HG02981 (cell line): ENCODE results near the gene GPR15LG.

ENCODE experiments used
- ATAC-seq: cut with Tn5 transposase; IDR thresholded peaks from one replicate; pipeline ENCODE4 v1.9.1; 2021; ENCODE audit warnings: mild to moderate bottlenecking, moderate library complexity; ENCODE audit not compliant: unreplicated experiment

Gene GPR15LG

DNA sequence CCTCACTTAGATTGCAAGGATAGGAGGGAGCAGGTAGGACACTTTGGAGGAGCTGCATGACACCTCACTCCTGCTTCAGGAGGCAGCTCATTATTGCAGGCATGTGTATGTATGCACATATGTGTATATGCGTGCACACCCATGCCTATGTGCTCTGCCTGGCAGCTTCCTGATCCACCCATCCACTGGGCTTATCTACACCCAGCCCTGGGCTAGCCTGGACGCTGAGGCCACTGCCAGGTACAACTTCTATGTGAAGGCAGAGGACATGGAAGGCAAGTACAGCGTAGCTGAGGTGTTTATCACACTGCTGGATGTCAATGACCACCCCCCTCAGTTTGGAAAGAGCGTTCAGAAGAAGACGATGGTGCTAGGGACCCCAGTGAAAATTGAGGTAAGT, 38.4 kb downstream of the GPR15LG start:
- no peak for ATAC-seq

DNA sequence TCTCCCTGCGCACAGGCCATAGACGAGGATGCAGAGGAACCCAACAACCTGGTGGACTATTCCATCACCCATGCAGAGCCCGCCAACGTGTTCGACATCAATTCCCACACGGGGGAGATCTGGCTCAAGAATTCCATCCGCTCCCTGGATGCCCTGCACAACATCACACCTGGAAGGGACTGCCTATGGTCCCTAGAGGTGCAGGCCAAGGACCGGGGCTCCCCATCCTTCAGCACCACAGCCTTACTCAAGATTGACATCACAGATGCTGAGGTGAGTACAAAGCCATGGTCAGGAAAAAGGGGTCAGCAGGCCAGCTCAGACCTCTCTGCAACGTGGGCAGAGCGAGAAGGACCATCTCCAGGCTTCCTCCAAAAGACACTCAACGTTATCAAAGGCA, 39.5 kb downstream of the GPR15LG start:
- ATAC-seq: no peak

DNA sequence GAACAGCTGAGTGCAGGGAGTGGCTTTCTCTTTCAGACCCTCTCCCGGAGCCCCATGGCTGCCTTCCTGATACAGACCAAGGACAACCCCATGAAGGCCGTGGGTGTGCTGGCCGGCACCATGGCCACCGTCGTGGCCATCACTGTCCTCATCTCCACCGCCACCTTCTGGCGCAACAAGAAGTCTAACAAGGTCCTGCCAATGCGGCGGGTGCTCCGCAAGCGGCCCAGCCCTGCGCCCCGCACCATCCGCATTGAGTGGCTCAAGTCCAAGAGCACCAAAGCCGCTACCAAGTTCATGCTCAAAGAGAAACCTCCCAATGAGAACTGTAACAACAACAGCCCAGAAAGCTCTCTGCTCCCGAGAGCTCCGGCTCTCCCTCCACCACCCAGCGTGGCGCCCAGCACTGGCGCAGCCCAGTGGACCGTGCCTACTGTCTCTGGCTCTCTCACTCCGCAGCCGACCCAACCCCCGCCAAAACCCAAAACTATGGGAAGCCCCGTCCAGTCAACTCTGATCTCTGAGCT, 40.5 kb downstream of the GPR15LG start:
- no peak for ATAC-seq

DNA sequence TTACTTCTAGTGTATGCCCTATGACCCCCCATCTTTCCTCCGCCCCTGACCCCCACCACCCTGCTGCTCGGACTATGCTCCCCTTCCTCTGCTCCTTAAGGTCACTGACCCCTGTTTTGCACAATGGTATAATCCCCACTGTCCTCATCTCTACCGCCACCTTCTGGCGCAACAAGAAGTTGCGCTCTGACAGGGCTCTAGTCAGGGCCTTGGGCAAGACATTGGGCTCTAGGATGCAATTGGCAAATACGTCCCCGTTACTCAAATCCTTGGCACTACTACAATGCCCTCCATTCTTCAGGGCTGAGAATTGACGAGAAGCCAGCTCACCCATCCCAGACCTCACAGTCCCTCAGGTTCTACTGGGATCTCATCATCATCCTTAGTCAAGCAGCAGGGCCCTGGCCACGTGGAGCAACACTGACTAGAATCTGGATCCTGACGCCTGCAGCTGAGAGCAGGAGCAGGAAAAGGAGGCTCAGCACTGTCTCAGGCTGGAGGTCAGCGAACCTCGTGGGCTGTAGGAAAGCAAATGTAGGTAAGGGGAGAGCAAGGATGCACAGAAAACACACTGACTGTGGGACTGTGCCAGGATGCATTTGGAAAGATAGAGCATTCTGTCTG, 41.1 kb downstream of the GPR15LG start:
- ATAC-seq: peak; percentile 93

DNA sequence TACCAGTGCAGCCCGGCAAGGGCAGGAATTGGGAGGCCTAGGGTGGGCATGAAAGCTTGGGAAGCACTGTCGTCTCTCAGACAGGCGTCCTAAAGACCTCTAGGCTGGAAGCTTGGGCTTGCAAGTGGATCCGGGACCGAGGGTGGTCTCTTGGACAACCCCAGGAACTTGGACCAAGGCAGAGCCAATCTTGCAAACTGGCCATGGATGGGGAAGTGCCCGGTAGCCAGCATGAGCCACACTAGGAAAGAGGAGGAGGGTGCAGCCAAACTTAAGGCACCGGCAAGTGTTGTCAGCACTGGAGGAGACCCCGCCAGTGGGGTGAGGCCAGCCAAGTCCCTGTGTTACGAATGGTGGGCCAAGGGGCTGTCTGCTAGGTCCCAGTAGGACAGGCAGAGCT, 43.2 kb downstream of the GPR15LG start:
- ATAC-seq: no peak

DNA sequence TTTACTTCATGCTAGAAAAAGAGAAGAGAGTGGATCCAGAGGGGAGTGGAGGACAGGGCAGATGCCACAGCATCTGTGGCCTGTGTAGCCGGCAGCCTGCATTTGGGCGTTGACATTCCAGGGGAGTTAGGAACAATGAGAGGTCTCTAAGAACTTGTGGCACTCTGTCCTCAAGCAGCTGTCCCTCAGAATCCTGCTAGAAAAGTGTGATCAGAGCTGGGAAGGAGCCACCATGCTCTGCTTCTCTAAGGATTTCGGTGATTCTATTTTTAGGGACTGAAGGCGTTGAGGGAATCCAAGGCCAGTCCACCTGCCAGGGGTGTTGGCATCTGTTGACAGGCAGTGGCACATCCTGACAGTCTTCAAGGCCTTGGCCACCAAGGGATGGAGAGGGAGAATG, 44.1 kb downstream of the GPR15LG start:
- no peak for ATAC-seq

DNA sequence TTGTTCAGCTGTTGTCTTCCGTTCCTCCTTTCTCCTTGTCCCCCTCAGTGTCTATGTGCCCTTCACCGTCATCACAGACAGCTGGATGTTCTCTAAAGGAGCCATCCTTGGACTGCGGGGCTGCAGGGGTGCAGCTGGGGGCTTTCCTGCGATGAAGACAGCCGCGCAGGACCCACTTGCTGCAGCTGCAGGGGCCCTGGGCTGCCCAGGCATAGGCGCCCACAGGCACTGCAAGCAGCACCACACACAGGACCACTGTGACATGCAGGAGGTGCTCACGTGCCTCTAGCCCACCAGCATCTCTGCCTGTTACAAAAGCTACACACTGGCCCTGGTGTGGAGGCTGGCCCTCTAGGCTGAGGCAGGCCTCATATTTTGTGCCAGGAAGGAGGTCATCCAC, 48.3 kb downstream of the GPR15LG start:
- ATAC-seq: no peak

DNA sequence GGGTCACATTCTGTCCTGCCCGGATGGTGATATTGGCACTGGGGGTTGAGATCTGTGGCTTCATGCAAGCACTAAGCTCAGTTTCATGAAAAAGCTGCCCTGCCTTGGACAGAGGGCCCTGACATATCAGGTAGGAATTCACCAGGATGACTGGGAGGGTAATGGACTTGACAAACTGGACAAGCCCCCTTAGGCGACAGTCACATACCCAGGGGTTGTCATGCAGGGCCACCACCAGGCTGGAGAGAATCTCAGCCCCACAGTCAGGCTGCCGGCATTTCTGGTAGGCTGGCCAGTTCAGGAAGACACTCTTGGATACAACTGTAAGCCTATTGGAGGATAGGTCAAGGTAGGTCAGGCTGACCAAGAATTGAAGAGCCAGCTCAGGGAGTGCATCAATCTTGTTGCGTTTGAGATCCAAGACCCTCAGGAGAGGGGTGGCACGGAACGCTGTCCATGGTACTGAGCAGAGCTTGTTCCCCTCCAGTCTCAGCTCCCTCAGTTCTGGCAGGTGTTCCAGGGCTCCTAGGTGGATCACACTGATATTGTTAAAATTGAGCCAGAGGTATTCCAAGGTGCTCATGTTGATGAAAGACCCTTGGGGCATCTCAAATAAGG, 50.9 kb downstream of the GPR15LG start:
- ATAC-seq: no peak

DNA sequence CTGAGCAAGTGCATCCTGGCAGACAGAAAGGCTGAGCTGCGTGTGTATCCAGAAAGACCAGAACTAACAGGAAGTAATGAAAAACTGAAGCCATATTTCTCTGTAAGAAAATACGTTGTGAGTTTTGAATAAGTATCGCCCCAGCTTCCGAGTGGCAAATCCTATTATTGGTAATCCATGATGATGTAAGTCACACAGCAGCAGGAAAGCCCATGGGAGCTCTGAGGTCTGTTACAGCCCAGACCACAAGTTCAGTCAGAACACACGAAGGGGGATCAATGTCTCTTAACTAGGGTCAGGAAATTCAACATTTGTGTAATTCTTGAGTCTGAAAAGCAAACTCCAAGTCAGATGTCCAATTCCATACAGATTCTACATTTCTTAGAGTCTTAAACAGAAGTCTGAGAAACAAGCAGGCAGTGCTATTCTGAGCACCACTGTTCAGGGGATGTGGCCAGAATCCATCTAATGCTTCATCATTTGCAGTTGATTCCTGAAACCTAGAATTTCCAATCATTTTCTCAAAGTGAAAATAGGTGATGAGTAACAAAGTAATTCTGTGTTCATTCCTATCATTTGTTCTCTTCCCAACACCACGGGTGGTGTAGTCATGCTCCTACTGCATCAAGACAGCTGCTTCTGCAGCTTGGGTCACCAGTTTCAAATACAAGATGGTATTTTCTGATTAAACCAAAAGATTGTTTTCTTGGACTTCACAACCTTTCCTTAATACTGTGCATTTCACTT, 52.0 kb downstream of the GPR15LG start, which contains the start of gene LRIT2:
TSS of gene LRIT2 (minus strand) at position 118 of the 747 bp plus-strand sequence. CDS start at position 94, 24 bp downstream.
- ATAC-seq: no peak

DNA sequence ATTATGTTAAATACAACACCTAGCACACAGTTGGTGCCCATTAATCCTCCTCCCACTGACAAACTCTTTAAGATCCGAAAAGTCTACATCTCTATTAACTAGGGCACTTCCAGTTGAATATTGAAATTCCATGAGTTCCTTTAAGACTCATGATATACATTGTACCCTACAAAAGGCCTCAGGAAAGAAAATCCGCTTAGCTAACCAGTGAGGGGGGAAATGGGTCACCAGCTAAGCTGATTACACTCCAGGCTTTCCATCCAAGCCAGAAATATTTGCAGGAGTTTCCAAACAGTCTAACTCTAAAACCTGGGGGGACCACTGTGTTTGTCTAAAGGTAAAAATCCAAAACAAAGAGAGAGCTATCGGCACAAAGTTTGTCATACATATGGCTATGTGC, 53.0 kb downstream of the GPR15LG start:
- no peak for ATAC-seq

DNA sequence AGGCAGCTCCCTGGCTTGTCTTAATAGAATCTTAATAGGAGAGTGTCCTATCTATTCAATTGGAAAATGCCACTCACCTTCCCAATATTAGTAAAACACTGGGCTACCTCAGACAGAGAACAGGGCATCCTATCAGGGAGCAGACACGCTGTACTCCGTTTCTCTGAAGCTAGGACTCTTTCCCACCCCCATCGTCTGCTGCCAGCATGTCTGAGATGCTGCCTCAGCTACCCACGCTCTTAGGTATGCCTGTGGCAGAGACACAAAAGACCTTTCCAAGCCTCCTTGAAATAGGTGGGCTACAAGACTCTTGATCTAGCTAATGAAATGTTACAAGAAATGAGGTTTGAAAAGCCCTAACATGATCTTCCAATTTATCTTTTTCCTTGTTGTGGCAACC, 54.2 kb downstream of the GPR15LG start:
- no peak for ATAC-seq

DNA sequence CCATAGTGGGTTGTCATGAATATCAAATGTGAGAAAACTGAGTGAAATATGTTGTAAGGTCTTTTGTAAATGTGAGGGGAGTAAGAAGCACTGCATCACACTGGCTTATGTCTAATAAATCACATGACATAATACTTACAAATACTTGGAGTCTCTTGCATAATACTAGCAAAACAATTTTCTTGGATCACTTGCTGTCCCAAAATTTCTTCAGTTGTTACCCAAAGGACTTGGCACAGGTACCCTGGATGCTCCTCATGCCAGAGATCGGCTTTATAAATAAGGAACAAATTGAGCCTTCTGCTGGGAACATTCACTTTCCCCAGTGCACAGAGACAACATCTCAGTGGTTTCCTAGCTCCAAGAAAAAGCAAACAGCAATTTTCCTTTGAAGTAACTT, 56.8 kb downstream of the GPR15LG start:
- ATAC-seq: no peak

DNA sequence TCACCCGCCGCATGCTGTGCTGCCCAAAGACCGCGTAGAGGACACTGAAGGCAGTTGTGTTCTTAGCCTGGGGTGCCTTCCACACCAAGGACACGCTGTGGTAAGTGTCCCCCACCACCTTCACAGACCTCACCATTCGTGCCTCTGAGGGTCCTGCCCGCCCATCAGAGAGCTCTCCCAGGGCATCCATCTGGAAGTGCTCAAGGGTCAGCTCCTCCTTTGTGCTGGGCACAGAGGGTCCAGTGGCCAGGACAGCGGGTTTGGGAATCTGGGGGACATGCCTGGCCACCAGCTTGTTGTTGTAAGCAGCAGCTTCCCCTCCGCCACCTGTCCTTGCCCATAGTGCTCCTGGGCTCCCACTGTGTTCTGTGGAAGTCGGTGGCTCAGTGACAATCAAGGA, 58.8 kb downstream of the GPR15LG start:
- no peak for ATAC-seq

DNA sequence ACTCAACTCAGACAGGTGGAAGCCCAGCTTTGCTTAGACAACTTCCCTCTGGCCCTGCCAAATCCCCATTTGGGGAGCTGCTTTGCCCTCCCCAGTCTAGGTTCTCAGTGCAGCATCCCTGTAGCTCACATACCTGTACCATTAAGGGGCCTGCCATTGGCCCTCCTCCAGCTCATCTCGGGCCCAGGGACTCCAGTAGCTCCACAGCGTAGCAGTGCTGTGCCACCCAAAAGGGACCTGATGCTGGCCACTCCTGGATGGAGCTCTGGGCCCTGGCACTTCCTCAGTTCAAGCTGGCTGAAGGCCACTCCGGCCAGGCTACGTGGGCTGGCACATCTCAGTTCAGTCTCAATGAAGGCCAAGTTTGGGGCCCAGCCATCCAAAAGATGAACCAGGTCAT, 60.3 kb downstream of the GPR15LG start:
- no peak for ATAC-seq

DNA sequence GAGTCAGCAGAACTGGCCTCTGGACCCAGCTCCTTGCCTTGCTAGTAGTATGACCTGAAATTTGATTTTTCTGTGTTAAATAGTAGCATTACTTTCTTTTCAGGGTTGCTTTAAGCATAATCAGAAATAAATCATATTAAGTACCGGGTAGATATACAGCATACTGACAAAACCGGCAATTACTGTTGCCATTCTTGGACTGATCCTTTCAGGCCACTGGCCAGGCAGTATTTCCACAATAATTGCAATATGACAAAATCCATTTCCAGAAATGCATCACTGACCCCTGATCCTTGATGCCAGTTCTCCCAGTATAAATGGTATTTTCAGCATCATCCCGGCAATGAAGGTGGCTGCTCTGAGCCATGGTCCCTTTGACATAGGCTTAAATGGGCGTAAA, 60.9 kb downstream of the GPR15LG start:
- ATAC-seq: no peak
